Umbilical cord (tissue), 2 donors: ENCODE measurements around the gene INTS15. TPM values are rescaled to one million over a fixed set of nuclear protein-coding genes. Genes with fewer than 3 reads are reported as not detected.
"Not testable (repeated sequence)": the region's sequence is repeated elsewhere in the genome, so short reads cannot be mapped to it uniquely, and the experiment has no call there.

ENCODE experiments used
- DNase-seq: peaks from one replicate; pipeline ENCODE4 v3.0.0-alpha.2; 2015; ENCODE audit warnings: low spot score
- total RNA-seq: library from RNA; depleted of rRNA; stranded (reverse); fragments of >200 nt; gene quantifications from one replicate; pipeline ENCODE4 v1.2.3, GENCODE V29; 2014; ENCODE audit warnings: low replicate concordance; ENCODE audit not compliant: insufficient read depth

Gene INTS15
- total RNA-seq, 1 donor from 2014 or later, result 8.4 TPM

- DNase-seq, result no peak
Observed at GRCh38 chr7:6616854-6617643, 27.2 kb downstream of the INTS15 start.

GRCh38 chr7:6618621-6619020 is 28.8 kb downstream of the INTS15 start:
- DNase-seq, result no peak

- DNase-seq, result no peak
Observed at GRCh38 chr7:6619961-6620360, 30.1 kb downstream of the INTS15 start.

- no peak for DNase-seq
Observed at GRCh38 chr7:6621195-6622133, 31.6 kb downstream of the INTS15 start.

- no peak for DNase-seq
Observed at GRCh38 chr7:6622134-6622710, 32.4 kb downstream of the INTS15 start.

GRCh38 chr7:6623589-6624245 is 33.9 kb downstream of the INTS15 start:
- DNase-seq, result no peak

- no peak for DNase-seq
Observed at GRCh38 chr7:6624246-6624611, 34.4 kb downstream of the INTS15 start.

GRCh38 chr7:6628045-6628444 is 38.2 kb downstream of the INTS15 start:
- DNase-seq, result peak; percentile 27

GRCh38 chr7:6630007-6630849 is 40.4 kb downstream of the INTS15 start:
- no peak for DNase-seq

GRCh38 chr7:6631605-6632004 is 41.8 kb downstream of the INTS15 start:
- no peak for DNase-seq

GRCh38 chr7:6634021-6634420 is 44.2 kb downstream of the INTS15 start:
- DNase-seq, result no peak

- not testable (repeated sequence) for DNase-seq
Observed at GRCh38 chr7:6634971-6635370, 45.1 kb downstream of the INTS15 start.

GRCh38 chr7:6636741-6637543 is 47.1 kb downstream of the INTS15 start, which contains the start of gene ZNF316:
Gene ZNF316 (plus strand): TSS chr7:6637318. CDS start chr7:6642410, 5,092 bp downstream.
- peak; percentile 28 for DNase-seq

- no peak for DNase-seq
Observed at GRCh38 chr7:6637544-6638229, 47.9 kb downstream of the INTS15 start.

- no peak for DNase-seq
Observed at GRCh38 chr7:6639032-6639431, 49.2 kb downstream of the INTS15 start.

- no peak for DNase-seq
Observed at GRCh38 chr7:6639627-6640026, 49.8 kb downstream of the INTS15 start.

- DNase-seq, result no peak
Observed at GRCh38 chr7:6640246-6640721, 50.5 kb downstream of the INTS15 start.

- DNase-seq, result no peak
Observed at GRCh38 chr7:6641305-6642035, 51.6 kb downstream of the INTS15 start.
